ENCODE data around the gene LYRM4.

The LYRM4 gene

GRCh38 chr6:5149159-5149704, 111.5 kb downstream of the LYRM4 start:
- DNase-seq (ENCODE audit: low read depth in 2 of 2, low spot score in 1 of 2), result no peak

GRCh38 chr6:5146398-5146797, 114.4 kb downstream of the LYRM4 start:
- no peak for DNase-seq (ENCODE audit: low read depth in 2 of 2, low spot score in 1 of 2)

- peak; percentile 54 to 80 for DNase-seq (ENCODE audit: low read depth in 2 of 2, low spot score in 1 of 2)
Measured at GRCh38 chr6:5143634-5144311, 117.0 kb downstream of the LYRM4 start.

GRCh38 chr6:5142915-5143314, 117.8 kb downstream of the LYRM4 start:
- DNase-seq (ENCODE audit: low read depth in 2 of 2, low spot score in 1 of 2), result no peak

GRCh38 chr6:5142131-5142530, 118.6 kb downstream of the LYRM4 start:
- no peak for DNase-seq (ENCODE audit: low read depth in 2 of 2, low spot score in 1 of 2)

- no peak for DNase-seq (ENCODE audit: low read depth in 2 of 2, low spot score in 1 of 2)
Measured at GRCh38 chr6:5141046-5141445, 119.7 kb downstream of the LYRM4 start.

GRCh38 chr6:5139828-5140771, 120.7 kb downstream of the LYRM4 start:
- DNase-seq (ENCODE audit: low read depth in 2 of 2, low spot score in 1 of 2), result no peak

- DNase-seq (ENCODE audit: low read depth in 2 of 2, low spot score in 1 of 2), result no peak
Measured at GRCh38 chr6:5138995-5139827, 121.5 kb downstream of the LYRM4 start.

GRCh38 chr6:5136851-5137250, 123.9 kb downstream of the LYRM4 start:
- no peak for DNase-seq (ENCODE audit: low read depth in 2 of 2, low spot score in 1 of 2)

- DNase-seq (ENCODE audit: low read depth in 2 of 2, low spot score in 1 of 2), result peak in 1 of 2 donors; percentile 8
Measured at GRCh38 chr6:5135788-5136376, 124.9 kb downstream of the LYRM4 start.

- no peak for DNase-seq (ENCODE audit: low read depth in 2 of 2, low spot score in 1 of 2)
Measured at GRCh38 chr6:5133943-5134342, 126.8 kb downstream of the LYRM4 start.

GRCh38 chr6:5132731-5133130, 128.0 kb downstream of the LYRM4 start:
- no peak for DNase-seq (ENCODE audit: low read depth in 2 of 2, low spot score in 1 of 2)

- DNase-seq (ENCODE audit: low read depth in 2 of 2, low spot score in 1 of 2), result no peak
Measured at GRCh38 chr6:5130135-5130866, 130.4 kb downstream of the LYRM4 start.

- DNase-seq (ENCODE audit: low read depth in 2 of 2, low spot score in 1 of 2), result no peak
Measured at GRCh38 chr6:5128351-5128750, 132.4 kb downstream of the LYRM4 start.

- DNase-seq (ENCODE audit: low read depth in 2 of 2, low spot score in 1 of 2), result no peak
Measured at GRCh38 chr6:5127106-5127687, 133.6 kb downstream of the LYRM4 start.

- no peak for DNase-seq (ENCODE audit: low read depth in 2 of 2, low spot score in 1 of 2)
Measured at GRCh38 chr6:5126214-5126613, 134.5 kb downstream of the LYRM4 start.

GRCh38 chr6:5125152-5126006, 135.4 kb downstream of the LYRM4 start:
- no peak for DNase-seq (ENCODE audit: low read depth in 2 of 2, low spot score in 1 of 2)

GRCh38 chr6:5124526-5124925, 136.2 kb downstream of the LYRM4 start:
- DNase-seq (ENCODE audit: low read depth in 2 of 2, low spot score in 1 of 2), result no peak
